AG04449 (cell line): ENCODE data around the gene PLA2G5.

Source experiments
- CTCF ChIA-PET: fragments of 350-600 bp; formaldehyde crosslinking; extraction: SDS; loops from one replicate; lab custom pipeline; 2021; ENCODE audit warnings: antibody characterized with exemption; lab: Yijun Ruan, JAX
- POLR2A ChIA-PET: fragments of 400-600, 350-600 bp; formaldehyde crosslinking; extraction: SDS; loops from one replicate; lab custom pipeline; 2020; ENCODE audit warnings: antibody characterized with exemption, inconsistent platforms; lab: Yijun Ruan, JAX
- DNase-seq: peaks from one replicate; pipeline ENCODE4 v3.0.0-alpha.2; 2010; ENCODE audit warnings: low read depth, low spot score
- H3K4me3 ChIP-seq: 2 replicates; pipeline ENCODE4 v1.5.1; 2011; ENCODE audit warnings: low read depth, mild to moderate bottlenecking, control low read depth, low read length
- TF ChIP-seq, protein P1 (sequence below): IDR thresholded peaks from one replicate; pipeline ENCODE4 v1.5.1; 2011; ENCODE audit warnings: mild to moderate bottlenecking, moderate library complexity, low read length, control low read depth, inconsistent platforms; ENCODE audit not compliant: insufficient read depth; ENCODE audit errors: missing control alignments

Gene PLA2G5

DNA sequence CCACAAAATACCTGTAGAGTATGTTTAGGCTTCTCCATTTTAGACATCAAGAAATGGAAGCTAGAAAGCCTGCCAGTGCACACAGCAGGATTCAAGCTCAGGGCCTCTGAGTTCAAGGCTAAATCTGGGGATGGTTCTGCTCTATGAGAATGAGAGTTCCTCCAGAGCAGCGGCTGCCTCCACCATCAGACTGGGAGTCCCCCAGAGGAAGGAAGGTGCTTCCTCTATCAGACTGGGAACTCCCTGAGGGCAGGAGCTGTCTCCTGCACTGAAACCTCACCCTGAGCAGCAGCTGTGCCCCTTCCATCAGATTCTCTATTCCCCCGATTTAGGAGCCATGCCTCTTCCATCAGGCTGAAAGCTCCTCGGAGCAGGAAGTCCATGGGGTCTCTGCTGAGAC lies 20.1 kb downstream of the PLA2G5 start:
- H3K4me3 ChIP-seq = no peak overlapping the region
- POLR2A ChIA-PET = no interaction called here
- CTCF ChIA-PET = interaction anchor here (0.8 kb wide), 1 partner anchor 123 kb away, joined by 3 read pairs; no protein-coding TSS in a partner anchor
- DNase-seq = no peak
- TF ChIP-seq, protein P1, sequence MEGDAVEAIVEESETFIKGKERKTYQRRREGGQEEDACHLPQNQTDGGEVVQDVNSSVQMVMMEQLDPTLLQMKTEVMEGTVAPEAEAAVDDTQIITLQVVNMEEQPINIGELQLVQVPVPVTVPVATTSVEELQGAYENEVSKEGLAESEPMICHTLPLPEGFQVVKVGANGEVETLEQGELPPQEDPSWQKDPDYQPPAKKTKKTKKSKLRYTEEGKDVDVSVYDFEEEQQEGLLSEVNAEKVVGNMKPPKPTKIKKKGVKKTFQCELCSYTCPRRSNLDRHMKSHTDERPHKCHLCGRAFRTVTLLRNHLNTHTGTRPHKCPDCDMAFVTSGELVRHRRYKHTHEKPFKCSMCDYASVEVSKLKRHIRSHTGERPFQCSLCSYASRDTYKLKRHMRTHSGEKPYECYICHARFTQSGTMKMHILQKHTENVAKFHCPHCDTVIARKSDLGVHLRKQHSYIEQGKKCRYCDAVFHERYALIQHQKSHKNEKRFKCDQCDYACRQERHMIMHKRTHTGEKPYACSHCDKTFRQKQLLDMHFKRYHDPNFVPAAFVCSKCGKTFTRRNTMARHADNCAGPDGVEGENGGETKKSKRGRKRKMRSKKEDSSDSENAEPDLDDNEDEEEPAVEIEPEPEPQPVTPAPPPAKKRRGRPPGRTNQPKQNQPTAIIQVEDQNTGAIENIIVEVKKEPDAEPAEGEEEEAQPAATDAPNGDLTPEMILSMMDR = no peak

DNA sequence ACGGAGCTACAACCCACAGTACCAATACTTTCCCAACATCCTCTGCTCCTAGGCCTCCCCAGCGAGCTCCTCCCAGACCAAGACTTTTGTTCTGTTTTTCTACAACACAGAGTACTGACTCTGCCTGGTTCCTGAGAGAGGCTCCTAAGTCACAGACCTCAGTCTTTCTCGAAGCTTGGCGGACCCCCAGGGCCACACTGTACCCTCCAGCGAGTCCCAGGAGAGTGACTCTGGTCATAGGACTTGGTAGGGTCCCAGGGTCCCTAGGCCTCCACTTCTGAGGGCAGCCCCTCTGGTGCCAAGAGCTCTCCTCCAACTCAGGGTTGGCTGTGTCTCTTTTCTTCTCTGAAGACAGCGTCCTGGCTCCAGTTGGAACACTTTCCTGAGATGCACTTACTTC lies 20.6 kb downstream of the PLA2G5 start:
- no peak for DNase-seq
- ChIA-PET CTCF (interaction anchor here (0.8 kb wide), 1 partner anchor 122 kb away, joined by 3 read pairs; no protein-coding TSS in a partner anchor), POLR2A (no interaction called here)
- H3K4me3 ChIP-seq = no peak overlapping the region
- TF ChIP-seq, protein P1 = no peak

DNA sequence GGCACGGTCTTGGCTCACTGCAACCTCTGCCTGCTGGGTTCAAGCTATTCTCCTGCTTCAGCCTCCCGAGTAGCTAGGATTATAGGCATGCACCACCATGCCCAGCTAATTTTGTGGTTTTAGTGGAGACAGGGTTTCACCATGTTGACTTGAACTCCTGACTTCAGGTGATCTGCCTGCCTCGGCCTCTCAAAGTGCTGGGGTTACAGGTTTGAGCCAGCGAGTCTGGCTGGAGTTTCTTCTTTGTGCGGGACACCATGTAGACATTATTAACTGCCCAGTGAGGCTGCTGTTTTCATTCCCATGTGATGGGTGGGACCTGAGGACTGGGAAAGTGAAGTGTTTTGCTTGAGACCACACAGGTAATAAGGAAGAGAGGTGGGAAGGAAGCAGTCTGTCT lies 23.3 kb downstream of the PLA2G5 start:
- ChIA-PET POLR2A (no interaction called here), CTCF (interaction anchor here (1.5 kb wide), 1 partner anchor 101 kb away, joined by 4 read pairs; no protein-coding TSS in a partner anchor)
- H3K4me3 ChIP-seq = no peak overlapping the region
- TF ChIP-seq, protein P1 = no peak
- DNase-seq = no peak

DNA sequence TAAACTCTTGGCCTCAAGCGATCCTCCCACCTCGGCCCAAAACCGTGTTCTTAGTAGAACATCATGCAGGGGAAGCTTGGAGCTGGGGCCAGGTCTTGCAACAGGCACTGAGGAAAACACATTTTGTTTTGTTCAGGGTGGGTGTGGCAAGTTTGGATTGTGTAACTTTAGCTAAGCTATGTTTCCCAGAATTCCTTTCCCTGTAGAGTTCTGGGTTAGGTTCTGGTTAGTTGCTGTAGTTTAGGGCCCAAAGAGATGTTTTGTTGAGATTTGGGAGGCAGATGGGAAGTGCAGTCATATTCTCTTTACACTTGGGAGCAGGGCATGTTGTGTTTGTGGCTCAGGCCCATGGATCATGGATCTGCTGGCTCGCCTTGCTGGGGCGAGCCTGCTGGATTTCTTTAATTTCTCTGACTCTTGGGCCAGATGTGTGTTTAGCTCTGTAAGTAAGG lies 24.0 kb downstream of the PLA2G5 start:
- ChIA-PET CTCF (interaction anchor here (1.5 to 3.1 kb wide), 2 partner anchors 58 to 100 kb away, joined by 4 to 11 read pairs; no protein-coding TSS in a partner anchor), POLR2A (no interaction called here)
- no peak overlapping the region for H3K4me3 ChIP-seq
- no peak for DNase-seq
- TF ChIP-seq, protein P1 = no peak

DNA sequence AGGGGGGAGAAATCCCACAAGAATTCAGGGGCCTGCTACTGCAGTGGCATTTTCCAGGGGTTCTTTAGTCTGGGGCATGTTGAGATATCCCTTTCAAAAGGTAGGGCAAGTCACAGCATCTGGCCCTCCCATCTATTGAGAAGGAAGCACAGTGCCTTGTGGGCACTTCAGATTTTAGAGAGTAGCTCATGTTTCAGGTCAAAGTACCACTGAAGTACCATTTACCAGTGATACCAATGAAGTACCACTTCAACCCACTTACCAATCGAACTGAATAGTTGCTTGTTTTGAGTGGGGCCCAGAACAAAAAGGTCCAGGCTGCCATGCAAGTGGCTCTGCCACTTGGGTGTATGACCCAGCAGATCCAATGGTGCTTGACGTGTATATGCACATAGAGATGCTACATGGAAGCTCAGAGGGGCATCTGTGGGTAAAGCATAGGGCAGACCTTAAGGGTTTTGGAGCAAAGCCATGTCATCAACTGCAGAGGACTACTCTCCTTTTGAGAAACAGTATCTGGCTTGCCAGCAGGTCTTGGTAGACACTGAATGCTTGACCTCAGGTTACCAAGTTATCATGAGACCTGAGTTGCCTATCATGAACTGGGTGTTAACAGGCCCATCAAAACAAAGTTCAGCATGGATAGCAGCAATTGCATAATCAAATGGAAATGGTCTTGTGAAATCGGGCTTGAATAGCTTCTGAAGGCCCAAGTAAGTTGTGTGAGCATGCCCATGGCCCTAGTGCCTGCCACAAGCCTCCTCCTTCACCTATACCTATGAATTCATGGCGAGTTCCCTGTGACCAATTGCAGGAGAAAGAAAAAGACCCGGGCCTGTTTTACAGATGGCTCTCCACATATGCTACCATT lies 25.8 kb downstream of the PLA2G5 start:
- no peak for DNase-seq
- CTCF ChIA-PET = interaction anchor here (3.1 kb wide), 1 partner anchor 56 kb away, joined by 11 read pairs; no protein-coding TSS in a partner anchor
- TF ChIP-seq, protein P1 = no peak
- POLR2A ChIA-PET = no interaction called here
- H3K4me3 ChIP-seq = no peak overlapping the region

DNA sequence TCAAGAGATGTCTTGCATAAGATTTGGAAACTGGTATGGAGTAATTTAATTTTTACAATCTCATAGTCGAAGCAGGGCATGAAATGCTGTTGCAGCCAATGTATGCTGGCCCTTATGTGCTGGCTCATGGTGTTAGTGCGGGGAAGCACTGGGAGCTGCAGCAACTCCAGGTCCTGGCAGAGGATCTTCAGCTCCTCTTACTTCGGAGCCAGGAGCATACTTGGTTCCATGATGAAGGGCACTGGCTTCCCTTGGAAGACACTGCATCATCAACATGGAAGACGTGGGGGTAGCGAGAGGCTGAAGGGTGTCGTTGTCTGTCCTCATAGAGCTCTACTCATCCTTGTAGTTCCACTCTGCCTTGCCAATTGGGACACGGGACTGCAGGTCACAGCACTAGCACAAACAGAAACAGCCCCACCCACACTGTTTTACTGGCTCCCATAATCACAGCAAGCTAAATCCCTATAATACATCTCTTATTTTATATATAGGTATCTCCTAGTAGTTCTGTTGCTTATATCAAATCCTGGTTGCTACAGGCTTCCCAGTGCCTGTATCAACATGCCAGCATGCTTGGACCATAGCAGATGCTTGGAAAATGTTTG lies 26.9 kb downstream of the PLA2G5 start:
- CTCF ChIA-PET = interaction anchor here (3.1 kb wide), 1 partner anchor 55 kb away, joined by 11 read pairs; no protein-coding TSS in a partner anchor
- TF ChIP-seq, protein P1 = no peak
- no peak overlapping the region for H3K4me3 ChIP-seq
- DNase-seq = no peak
- POLR2A ChIA-PET = no interaction called here
